GM10847 (cell line): ENCODE measurements around the gene ZNRF3.

Source experiments
- POLR2A ChIP-seq: IDR thresholded peaks from 2 replicates; pipeline ENCODE4 v1.6.1; 2011; ENCODE audit not compliant: insufficient read length; ENCODE audit errors: extremely low read depth

Gene ZNRF3

DNA sequence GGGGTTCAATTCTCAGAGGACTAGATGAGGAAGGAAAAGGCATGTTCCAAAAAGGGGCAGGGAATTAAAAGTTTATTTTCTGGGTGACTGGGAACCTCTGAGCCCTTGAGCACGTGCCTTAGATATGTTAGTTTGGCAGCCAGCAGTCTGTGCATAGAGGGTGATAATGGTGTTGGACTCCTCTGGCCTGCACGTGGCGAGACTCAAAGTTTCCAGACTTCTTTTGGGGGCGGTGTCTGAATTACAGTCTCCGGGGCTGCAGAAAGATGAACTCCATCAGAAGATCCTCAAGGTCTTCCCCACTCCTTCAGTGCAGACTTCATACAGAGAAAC lies 861 bp upstream of the ZNRF3 start:
- no peak for TF ChIP-seq POLR2A

- no peak for TF ChIP-seq POLR2A
Observed at GRCh38 chr22:28883657-28883916, 215 bp downstream of the ZNRF3 start.

DNA sequence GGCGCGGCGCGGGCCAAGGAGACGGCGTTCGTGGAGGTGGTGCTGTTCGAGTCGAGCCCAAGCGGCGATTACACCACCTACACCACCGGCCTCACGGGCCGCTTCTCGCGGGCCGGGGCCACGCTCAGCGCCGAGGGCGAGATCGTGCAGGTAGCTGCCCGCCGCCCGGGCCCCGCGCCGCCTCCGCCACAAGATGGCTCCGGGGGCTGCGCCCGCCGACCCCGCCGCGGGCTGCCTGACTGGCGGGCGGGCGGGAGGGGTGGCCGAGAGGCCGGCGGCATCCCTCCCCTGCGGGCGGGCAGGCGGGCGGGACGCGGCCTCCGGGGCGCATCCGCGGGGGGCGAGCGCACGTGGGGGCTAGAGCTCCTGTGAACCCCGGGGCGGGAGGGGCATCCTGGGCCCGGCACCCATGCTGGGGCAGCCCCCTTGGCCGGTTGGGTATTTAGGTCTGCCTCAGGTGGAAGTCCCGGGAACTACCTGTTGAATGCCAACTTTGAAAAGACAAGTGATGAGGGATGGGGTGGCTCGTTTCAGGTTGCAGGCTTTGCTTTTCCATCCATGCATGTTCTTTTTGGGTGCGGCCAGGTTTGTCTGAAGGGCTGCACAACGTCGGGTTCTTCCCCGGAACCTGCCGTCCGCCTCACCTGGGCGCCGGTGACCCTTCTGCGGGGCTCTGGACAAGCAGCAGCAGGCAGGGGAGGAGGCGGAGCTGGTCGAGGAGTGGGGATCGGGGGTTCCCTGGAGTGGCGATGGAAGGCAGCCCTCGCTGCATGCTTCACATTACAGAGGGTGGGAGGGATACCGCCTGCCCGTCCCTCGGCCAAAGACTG lies 760 bp downstream of the ZNRF3 start:
- no peak for TF ChIP-seq POLR2A

DNA sequence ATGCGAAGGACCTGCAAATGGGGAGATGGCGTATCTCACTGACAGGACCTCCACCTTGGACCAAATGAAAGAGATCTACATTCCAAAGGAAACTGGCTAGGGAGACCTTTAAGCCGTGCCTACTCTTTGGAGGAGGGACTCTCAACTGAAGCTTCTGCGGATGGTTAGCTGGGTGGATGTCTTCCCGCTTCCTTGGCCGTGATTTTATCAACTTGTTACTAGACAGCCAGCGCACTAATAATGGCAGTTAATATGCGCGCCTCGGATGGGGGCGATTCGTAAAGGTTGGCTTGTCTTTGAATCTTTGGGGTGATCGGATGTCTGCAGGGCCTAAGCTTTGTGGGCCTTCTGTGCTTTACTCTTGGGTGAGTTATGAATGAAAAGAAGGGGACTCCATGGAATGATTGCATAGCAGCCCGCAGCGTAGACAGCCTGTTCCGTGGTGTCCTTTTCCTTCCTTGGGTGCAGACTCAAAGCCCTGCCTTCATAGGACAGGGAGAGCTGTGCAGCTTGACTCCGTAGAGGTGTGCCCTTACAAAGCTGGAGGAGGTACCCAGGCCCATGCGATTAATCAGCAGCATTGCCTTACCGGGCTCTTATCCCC lies 1.5 kb downstream of the ZNRF3 start:
- no peak for TF ChIP-seq POLR2A

DNA sequence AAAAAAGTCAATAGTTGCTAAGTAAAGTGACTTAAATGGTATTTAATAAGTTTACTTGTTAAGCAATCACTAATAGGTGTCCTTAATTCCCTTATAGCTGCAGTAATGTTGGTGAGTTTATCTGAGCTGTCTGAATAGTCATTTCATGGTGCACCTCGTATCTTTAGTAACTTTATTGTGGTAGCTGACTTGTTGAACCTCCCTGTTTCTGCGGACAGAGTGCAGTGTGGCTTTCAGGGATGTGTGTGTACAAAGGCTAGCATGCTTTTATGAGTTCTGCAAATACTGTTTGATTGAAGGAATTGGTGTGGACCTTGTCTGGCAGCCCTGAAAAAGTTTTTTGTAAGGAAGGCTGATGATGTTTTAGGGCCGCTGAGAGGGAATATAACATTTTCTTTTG lies 2.6 kb downstream of the ZNRF3 start:
- TF ChIP-seq POLR2A = no peak

DNA sequence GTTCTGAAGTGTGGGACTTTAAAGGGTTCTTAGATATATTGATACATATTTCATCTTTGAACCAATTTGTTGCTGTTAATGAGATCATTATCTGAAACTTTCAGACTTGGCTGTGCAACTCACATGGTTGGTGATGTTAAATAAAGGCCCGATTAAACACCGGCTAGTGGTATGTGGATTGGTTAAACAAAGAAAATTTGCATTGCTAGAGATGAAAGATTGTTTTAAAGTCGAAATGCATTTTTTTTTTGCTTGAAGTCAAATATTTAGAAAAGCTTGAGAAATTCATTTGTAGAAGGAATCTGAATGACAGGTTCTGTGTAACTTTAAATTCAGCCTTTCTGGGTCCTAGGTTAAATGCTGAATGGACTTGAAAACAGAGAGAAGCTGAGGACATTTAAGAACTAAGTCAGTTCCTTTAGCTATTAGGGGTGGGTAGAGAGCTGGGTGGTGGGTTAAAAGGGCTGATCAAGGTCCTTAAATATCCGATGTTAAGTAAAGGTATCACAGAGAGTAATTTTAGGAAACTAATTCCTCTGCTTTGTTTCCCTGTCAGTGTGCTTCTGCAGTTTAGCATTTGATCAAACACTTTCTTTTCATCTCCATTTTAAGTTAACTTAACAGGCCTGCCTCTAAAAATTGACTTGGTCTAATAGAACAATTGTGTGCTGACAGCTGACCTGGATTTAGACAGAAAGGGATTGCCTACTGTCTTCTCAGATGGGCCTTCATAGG lies 4.5 kb downstream of the ZNRF3 start:
- TF ChIP-seq POLR2A = no peak

DNA sequence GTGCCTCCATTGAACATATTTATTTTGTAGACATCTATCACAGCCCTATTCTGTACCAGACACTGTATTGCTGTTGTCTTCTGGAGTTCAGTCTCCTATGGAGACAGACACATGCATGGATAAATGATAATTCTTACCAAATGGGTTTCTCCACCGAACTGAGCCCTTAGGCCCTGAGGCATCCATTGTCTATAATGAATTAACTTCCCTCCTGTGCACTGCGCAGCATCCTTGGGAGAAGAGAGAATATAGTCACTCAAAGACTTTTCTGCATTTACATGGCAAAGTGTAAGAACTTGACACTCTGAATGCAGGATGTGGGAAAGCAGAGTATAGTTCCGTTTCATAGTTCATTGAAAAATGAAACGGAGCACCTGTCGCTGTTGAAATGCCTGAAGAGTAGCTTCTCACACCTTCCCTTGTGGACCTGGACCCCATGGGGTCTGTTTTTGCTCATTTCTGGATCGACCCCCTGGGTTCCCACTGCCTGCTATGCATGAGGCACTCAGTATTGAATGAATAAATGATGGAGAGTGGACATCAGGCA lies 6.2 kb downstream of the ZNRF3 start:
- TF ChIP-seq POLR2A = no peak

- no peak for TF ChIP-seq POLR2A
Observed at GRCh38 chr22:28891156-28891733, 7.9 kb downstream of the ZNRF3 start.

GRCh38 chr22:28892175-28892731 lies 8.9 kb downstream of the ZNRF3 start:
- no peak for TF ChIP-seq POLR2A

- TF ChIP-seq POLR2A = no peak
Observed at GRCh38 chr22:28893810-28894209, 10.4 kb downstream of the ZNRF3 start.

DNA sequence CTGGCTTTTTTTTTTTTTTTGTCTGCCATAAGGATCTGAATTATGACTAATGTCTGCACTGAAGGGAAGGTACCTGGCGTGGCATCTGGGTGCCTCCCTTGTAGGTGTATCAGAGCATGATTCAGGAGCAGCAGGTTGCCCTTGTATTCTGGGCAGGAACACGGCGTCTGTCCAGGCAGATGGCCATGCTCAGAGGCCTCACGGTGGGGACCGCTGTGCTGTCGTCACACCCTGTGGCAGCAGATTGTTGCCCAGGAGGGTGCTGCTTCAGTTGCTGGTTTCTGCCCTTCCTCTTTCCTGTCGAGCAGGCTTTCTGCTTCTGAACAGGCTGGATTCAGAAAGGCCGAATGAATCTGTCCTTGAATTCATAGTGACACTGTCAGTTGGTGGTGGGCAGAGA lies 11.0 kb downstream of the ZNRF3 start:
- TF ChIP-seq POLR2A = no peak

DNA sequence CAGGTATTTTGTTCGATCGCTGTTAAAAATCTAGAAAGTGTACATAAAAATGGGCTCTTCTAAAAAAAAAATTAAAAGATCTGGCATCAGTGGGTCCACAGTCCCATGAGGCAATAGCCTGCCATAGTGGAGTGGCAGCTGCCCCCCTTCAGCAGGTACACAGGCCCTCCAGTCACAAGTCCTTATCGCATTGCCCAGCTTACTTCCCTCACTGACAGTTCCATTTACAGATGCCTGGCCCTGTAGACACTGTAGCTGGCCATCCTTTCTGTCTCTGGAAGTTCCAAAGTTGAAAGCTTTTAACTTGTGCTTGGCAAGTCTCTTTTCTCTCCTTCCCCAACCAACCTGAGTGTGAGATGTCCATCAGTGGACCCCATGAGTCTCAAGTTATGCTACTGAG lies 11.4 kb downstream of the ZNRF3 start:
- no peak for TF ChIP-seq POLR2A

GRCh38 chr22:28896611-28897010 lies 13.2 kb downstream of the ZNRF3 start:
- no peak for TF ChIP-seq POLR2A

- TF ChIP-seq POLR2A = no peak
Observed at GRCh38 chr22:28898233-28898629, 14.9 kb downstream of the ZNRF3 start.

- TF ChIP-seq POLR2A = no peak
Observed at GRCh38 chr22:28899199-28899853, 16.0 kb downstream of the ZNRF3 start.
